Fibroblast of villous mesenchyme (primary cell): ENCODE results near the gene CHRNG. TPM values are rescaled to one million over a fixed set of nuclear protein-coding genes. Genes with fewer than 3 reads are reported as not detected.

Experiments
- DNase-seq: peaks from one replicate; pipeline ENCODE4 v3.0.0-alpha.2; 2010; ENCODE audit warnings: low read depth
- H3K4me3 ChIP-seq: 2 replicates; pipeline ENCODE4 v1.5.1; 2011; ENCODE audit warnings: low read depth, mild to moderate bottlenecking, low read length
- CTCF ChIP-seq: IDR thresholded peaks from 2 replicates; pipeline ENCODE4 v1.5.1; 2012; ENCODE audit warnings: low read depth, mild to moderate bottlenecking, low read length; ENCODE audit not compliant: insufficient read depth
- total RNA-seq: library from RNA; depleted of rRNA; stranded (reverse); fragments of >200 nt; gene quantifications from 2 replicates; pipeline ENCODE4 v1.2.3, GENCODE V29; 2012

The CHRNG gene
- total RNA-seq, 1 donor = not detected

- no peak overlapping the region for H3K4me3 ChIP-seq
- no peak for TF ChIP-seq CTCF
- no peak for DNase-seq
Observed at GRCh38 chr2:232516551-232516950, 22.9 kb upstream of the CHRNG start.

GRCh38 chr2:232518844-232519243, 20.6 kb upstream of the CHRNG start:
- DNase-seq = no peak
- no peak overlapping the region for H3K4me3 ChIP-seq
- TF ChIP-seq CTCF = no peak

- no peak for TF ChIP-seq CTCF
- H3K4me3 ChIP-seq = no peak within 1 kb of the TSS
- no peak for DNase-seq
Observed at GRCh38 chr2:232519581-232520438, 19.7 kb upstream of the CHRNG start, which contains the start of gene PRSS56. TSS of gene PRSS56 (plus strand) at chr2:232520388. CDS start at chr2:232520599, 211 bp downstream.

- H3K4me3 ChIP-seq = no peak overlapping the region
- DNase-seq = no peak
- TF ChIP-seq CTCF = no peak
Observed at GRCh38 chr2:232520489-232520888, 19.0 kb upstream of the CHRNG start.

GRCh38 chr2:232521098-232521497, 18.4 kb upstream of the CHRNG start:
- TF ChIP-seq CTCF = no peak
- DNase-seq = no peak
- no peak overlapping the region for H3K4me3 ChIP-seq

GRCh38 chr2:232521959-232522622, 17.4 kb upstream of the CHRNG start:
- no peak overlapping the region for H3K4me3 ChIP-seq
- DNase-seq = peak; percentile 14
- peak; percentile 62 for TF ChIP-seq CTCF
